Fibroblast of lung (primary cell): ENCODE data around the gene WDR62. TPM values are rescaled to one million over a fixed set of nuclear protein-coding genes. Genes with fewer than 3 reads are reported as not detected.

Source experiments
- DNase-seq, 2 donors: peaks; one replicate each; pipeline versions ENCODE4 v3.0.0 to v3.0.0-alpha.2; 2010; ENCODE audit warnings: low read depth in 2 of 2
- H2AFZ ChIP-seq: 2 replicates; pipeline ENCODE4 v1.5.1; 2012; ENCODE audit warnings: low read length, control low read depth, inconsistent platforms
- H3K27ac ChIP-seq: 2 replicates; pipeline ENCODE4 v1.5.1; 2011; ENCODE audit warnings: low read length, control low read depth; ENCODE audit not compliant: insufficient read depth
- H3K27me3 ChIP-seq: 2 replicates; pipeline ENCODE4 v1.5.1; 2011; ENCODE audit warnings: mild to moderate bottlenecking, low read length; ENCODE audit not compliant: control insufficient read depth, insufficient read depth
- H3K36me3 ChIP-seq: 2 replicates; pipeline ENCODE4 v1.5.1; 2011; ENCODE audit warnings: low read length; ENCODE audit not compliant: control insufficient read depth, insufficient read depth
- H3K4me1 ChIP-seq: 2 replicates; pipeline ENCODE4 v1.5.1; 2011; ENCODE audit warnings: low read length; ENCODE audit not compliant: control insufficient read depth, insufficient read depth; ENCODE audit errors: extremely low read depth
- H3K4me2 ChIP-seq: 2 replicates; pipeline ENCODE4 v1.5.1; 2011; ENCODE audit warnings: low read length, control low read depth; ENCODE audit not compliant: insufficient read depth; ENCODE audit errors: extremely low read depth
- H3K4me3 ChIP-seq, 4 experiments: fragments of 200-600 bp in 1 of 4; sonication (generic) in 1 of 4; replicated peaks in 1 of 4; 2 replicates each; pipeline ENCODE4 v1.5.1; 2011 to 2016; ENCODE audit warnings: low read length in 4 of 4, low read depth in 3 of 4, mild to moderate bottlenecking in 3 of 4, control low read depth in 2 of 4, inconsistent platforms in 1 of 4, mixed read lengths in 1 of 4; ENCODE audit not compliant: insufficient read depth in 1 of 4; ENCODE audit errors: control extremely low read depth in 1 of 4
- H3K79me2 ChIP-seq: 2 replicates; pipeline ENCODE4 v1.5.1; 2012; ENCODE audit warnings: mild to moderate bottlenecking, low read length, inconsistent platforms; ENCODE audit not compliant: control insufficient read depth, insufficient read depth
- H3K9ac ChIP-seq: 2 replicates; pipeline ENCODE4 v1.5.1; 2011; ENCODE audit warnings: mild to moderate bottlenecking, low read length, control low read depth; ENCODE audit not compliant: insufficient read depth
- H3K9me3 ChIP-seq: 2 replicates; pipeline ENCODE4 v1.5.1; 2012; ENCODE audit warnings: low read depth, low read length; ENCODE audit not compliant: control insufficient read depth, insufficient read depth
- H4K20me1 ChIP-seq: 2 replicates; pipeline ENCODE4 v1.5.1; 2011; ENCODE audit warnings: low read length; ENCODE audit not compliant: control insufficient read depth, insufficient read depth; ENCODE audit errors: extremely low read depth
- EZH2 ChIP-seq: IDR thresholded peaks from 2 replicates; pipeline ENCODE4 v1.5.1; 2012; ENCODE audit warnings: low read length, control low read depth, mild to moderate bottlenecking; ENCODE audit errors: missing control alignments
- polyA plus RNA-seq, 2 donors: library from polyadenylated mRNA; depleted of rRNA in 1 of 2; stranded (reverse) in 1 of 2; unstranded in 1 of 2; fragments of >200 nt; gene quantifications; 2 replicates each; pipeline ENCODE4 v1.2.1, GENCODE V29; 2011 to 2012; ENCODE audit warnings: missing spikeins in 1 of 2
- total RNA-seq: library from RNA; depleted of rRNA; stranded (reverse); fragments of >200 nt; gene quantifications from 2 replicates; pipeline ENCODE4 v1.2.1, GENCODE V29; 2014
- TF ChIP-seq, protein P1 (sequence below), 2 donors: IDR thresholded peaks in 1 of 2; conservative IDR thresholded peaks in 1 of 2; 1 replicate in 1 of 2; 2 replicates in 1 of 2; pipeline ENCODE4 v1.5.1; 2011 to 2012; ENCODE audit warnings: low read length in 2 of 2, control low read depth in 1 of 2, inconsistent platforms in 1 of 2, low read depth in 1 of 2, mild to moderate bottlenecking in 1 of 2

Gene WDR62
- total and polyA plus RNA-seq, 2 donors (not counting 1 experiment from before 2014, with no cell fraction given): 1.1 to 2.8 TPM

DNA sequence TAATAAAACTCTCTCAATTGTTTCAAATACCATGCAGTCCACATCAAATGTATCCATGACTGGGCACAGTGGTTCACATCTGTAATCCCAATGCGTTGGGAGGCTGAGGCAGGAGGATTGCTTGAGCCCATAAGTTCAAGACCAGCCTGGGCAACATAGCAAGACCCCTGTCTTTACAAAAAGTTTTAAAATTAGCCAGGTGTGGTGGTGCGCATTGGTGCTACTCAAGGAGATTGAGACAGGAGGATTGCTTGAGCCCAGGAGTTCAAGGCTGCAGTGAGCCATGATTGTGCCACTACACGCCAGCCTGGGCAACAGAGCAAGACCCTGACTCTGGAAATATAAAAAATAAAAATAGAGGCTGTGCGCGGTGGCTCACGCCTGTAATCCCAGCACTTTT is 27.0 kb upstream of the WDR62 start:
- DNase-seq: no peak
- Histone ChIP-seq H3K4me1 (no peaks in the 10 kb centered on the region), H3K4me2 (no peak overlapping the region), H4K20me1 (no peaks in the 10 kb centered on the region), H3K27me3 (no peaks in the 10 kb centered on the region), H3K36me3 (peaks cover 21% of the 10 kb centered on the region), H3K4me3 (no peak overlapping the region), H3K27ac (no peak overlapping the region), H3K79me2 (no peaks in the 10 kb centered on the region), H2AFZ (no peak overlapping the region), H3K9me3 (no peaks in the 10 kb centered on the region), H3K9ac (no peak overlapping the region)
- TF ChIP-seq EZH2: no peak
- TF ChIP-seq, protein P1, sequence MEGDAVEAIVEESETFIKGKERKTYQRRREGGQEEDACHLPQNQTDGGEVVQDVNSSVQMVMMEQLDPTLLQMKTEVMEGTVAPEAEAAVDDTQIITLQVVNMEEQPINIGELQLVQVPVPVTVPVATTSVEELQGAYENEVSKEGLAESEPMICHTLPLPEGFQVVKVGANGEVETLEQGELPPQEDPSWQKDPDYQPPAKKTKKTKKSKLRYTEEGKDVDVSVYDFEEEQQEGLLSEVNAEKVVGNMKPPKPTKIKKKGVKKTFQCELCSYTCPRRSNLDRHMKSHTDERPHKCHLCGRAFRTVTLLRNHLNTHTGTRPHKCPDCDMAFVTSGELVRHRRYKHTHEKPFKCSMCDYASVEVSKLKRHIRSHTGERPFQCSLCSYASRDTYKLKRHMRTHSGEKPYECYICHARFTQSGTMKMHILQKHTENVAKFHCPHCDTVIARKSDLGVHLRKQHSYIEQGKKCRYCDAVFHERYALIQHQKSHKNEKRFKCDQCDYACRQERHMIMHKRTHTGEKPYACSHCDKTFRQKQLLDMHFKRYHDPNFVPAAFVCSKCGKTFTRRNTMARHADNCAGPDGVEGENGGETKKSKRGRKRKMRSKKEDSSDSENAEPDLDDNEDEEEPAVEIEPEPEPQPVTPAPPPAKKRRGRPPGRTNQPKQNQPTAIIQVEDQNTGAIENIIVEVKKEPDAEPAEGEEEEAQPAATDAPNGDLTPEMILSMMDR (conservative IDR thresholded peaks at IDR 0.05 in 1 of 2, IDR thresholded peaks at IDR 0.05 in 1 of 2; ENCODE audit: low read depth in 1 of 2, low read length in 2 of 2): no peak

DNA sequence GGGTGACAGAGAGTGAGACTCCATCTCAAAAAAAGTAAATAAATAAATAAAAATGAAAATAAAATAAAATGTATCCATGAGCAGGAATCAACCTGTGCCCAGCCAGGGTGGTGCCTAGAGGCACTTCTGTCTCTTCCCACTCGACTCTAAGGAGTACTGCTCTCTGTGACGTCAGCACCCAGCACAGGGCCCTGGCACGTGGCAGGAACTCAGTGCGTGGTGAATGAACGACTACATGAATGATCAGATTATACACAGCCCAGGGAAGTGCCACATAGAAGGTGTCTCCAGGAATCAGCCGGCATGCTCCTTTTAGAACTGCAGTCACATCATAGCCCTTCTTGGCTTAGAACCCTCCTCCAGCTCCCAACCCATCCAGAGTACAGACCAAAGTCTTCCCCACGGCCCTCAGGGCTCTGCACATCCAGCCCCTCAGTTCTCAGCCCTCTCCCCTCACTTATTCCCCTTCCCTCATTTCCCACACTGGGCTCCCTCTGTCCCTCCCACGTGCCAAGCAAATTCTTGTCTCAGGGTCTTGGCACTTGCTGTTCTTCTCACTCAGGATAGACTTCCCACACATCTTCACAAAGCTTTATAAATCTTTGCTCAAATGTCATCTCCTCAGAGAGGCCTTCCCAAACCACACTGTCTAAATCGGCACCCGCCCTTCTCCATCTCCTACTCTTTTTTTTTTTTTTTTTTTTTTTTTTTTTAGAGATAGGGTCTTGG is 26.2 kb upstream of the WDR62 start:
- no peak for DNase-seq
- Histone ChIP-seq H3K27me3 (no peaks in the 10 kb centered on the region), H3K4me3 (no peak overlapping the region), H3K9me3 (no peaks in the 10 kb centered on the region), H3K4me1 (no peaks in the 10 kb centered on the region), H3K27ac (no peak overlapping the region), H3K4me2 (no peak overlapping the region), H3K79me2 (no peaks in the 10 kb centered on the region), H3K9ac (no peak overlapping the region), H2AFZ (no peak overlapping the region), H3K36me3 (peaks cover 21% of the 10 kb centered on the region), H4K20me1 (no peaks in the 10 kb centered on the region)
- TF ChIP-seq EZH2: no peak
- TF ChIP-seq, protein P1 (conservative IDR thresholded peaks at IDR 0.05 in 1 of 2, IDR thresholded peaks at IDR 0.05 in 1 of 2; ENCODE audit: low read depth in 1 of 2, low read length in 2 of 2): no peak

DNA sequence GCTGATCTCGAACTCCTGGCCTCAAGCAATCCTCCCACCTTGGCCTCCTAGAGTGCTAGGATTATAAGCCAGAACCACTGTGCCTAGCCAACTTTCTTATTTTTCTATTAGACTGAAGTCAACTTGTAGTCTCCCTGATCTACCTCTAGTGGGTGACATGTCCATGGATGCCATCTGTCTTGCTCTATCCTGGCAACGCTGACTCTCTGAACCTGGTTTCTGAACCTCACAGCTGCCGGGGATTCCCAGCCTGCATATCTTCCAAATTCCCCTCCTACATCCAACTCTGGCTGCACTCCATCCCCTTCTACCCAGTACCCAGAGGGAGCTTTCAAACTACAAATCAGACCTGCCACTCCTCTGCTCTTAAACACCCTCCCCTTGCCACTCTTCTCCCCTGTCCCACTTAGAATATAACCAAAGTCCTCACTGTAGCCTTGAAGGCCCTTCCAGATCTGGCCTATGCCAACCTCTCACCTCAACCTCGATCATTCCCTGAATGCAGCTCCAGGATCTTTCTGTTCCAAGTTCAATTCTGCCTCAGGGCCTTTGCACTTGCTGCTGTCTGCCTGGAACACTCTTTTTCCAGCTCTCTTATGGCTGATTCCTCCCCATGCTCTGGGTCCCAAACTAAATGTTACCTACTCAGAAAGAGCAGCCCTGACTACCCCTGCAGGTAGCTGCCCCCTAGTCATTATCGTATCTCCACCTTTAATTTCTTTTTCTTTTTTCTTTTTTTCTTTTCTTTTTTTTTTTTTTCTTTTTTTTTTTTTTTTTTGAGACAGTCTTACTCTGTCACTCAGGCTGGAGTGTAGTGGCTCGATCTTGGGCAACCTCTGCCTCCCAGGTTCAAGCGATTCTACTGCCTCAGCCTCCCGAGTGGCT is 24.2 kb upstream of the WDR62 start:
- Histone ChIP-seq H3K9me3 (no peaks in the 10 kb centered on the region), H3K27me3 (no peaks in the 10 kb centered on the region), H3K4me1 (no peaks in the 10 kb centered on the region), H3K4me2 (no peak overlapping the region), H3K36me3 (peaks cover 12% of the 10 kb centered on the region), H3K79me2 (no peaks in the 10 kb centered on the region), H3K4me3 (no peak overlapping the region), H3K27ac (no peak overlapping the region), H2AFZ (no peak overlapping the region), H4K20me1 (no peaks in the 10 kb centered on the region), H3K9ac (no peak overlapping the region)
- peak in 1 of 2 donors; percentile 11 for DNase-seq
- TF ChIP-seq EZH2: no peak
- TF ChIP-seq, protein P1 (conservative IDR thresholded peaks at IDR 0.05 in 1 of 2, IDR thresholded peaks at IDR 0.05 in 1 of 2; ENCODE audit: low read depth in 1 of 2, low read length in 2 of 2): no peak
